CD14-positive monocyte (primary cell): ENCODE measurements around the gene TSPAN18. TPM values are rescaled to one million over a fixed set of nuclear protein-coding genes. Genes with fewer than 3 reads are reported as not detected.
A peak's percentile ranks its signal among the peaks of the same experiment; 100 is the strongest.

ENCODE experiments used
- DNase-seq, 3 donors: peaks; one replicate each; pipeline ENCODE4 v3.0.0-alpha.2; 2011 to 2022
- H2AFZ ChIP-seq: 2 replicates; pipeline ENCODE4 v1.6.0; 2012; ENCODE audit warnings: mild to moderate bottlenecking, low read depth, low read length, inconsistent platforms; ENCODE audit not compliant: insufficient read depth, poor library complexity, severe bottlenecking
- H3K27ac ChIP-seq, 2 donors: 1 replicate in 1 of 2; 2 replicates in 1 of 2; pipeline ENCODE4 v1.5.1; 2012 to 2013; ENCODE audit warnings: low read length in 2 of 2, control low read depth in 1 of 2, inconsistent platforms in 1 of 2, low read depth in 1 of 2, mild to moderate bottlenecking in 1 of 2
- H3K27me3 ChIP-seq, 2 donors: one replicate each; pipeline versions ENCODE4 v1.6.0 to v1.6.1; 2011 to 2013; ENCODE audit warnings: low read length in 2 of 2; ENCODE audit not compliant: control insufficient read depth in 2 of 2, insufficient read depth in 2 of 2
- H3K36me3 ChIP-seq, 2 donors: replicated peaks in 1 of 2; 1 replicate in 1 of 2; 2 replicates in 1 of 2; pipeline versions ENCODE4 v1.5.1 to v1.6.1; 2012 to 2013; ENCODE audit warnings: low read length in 2 of 2, control low read depth in 1 of 2, inconsistent platforms in 1 of 2, mild to moderate bottlenecking in 1 of 2; ENCODE audit not compliant: insufficient read depth in 2 of 2, control insufficient read depth in 1 of 2
- H3K4me1 ChIP-seq, 2 donors: 1 replicate in 1 of 2; 2 replicates in 1 of 2; pipeline versions ENCODE4 v1.5.1 to v1.6.1; 2012 to 2013; ENCODE audit warnings: low read length in 2 of 2, control low read depth in 1 of 2, inconsistent platforms in 1 of 2, mild to moderate bottlenecking in 1 of 2, moderate library complexity in 1 of 2; ENCODE audit not compliant: insufficient read depth in 2 of 2, control insufficient read depth in 1 of 2
- H3K4me2 ChIP-seq: replicated peaks from 2 replicates; pipeline ENCODE3; 2012; ENCODE audit warnings: low read length, moderate library complexity, mild to moderate bottlenecking; ENCODE audit not compliant: poor library complexity, severe bottlenecking; ENCODE audit errors: extremely low read depth
- H3K4me3 ChIP-seq, 3 experiments: fragments of 200-600 bp in 1 of 3; sonication (generic) in 1 of 3; replicated peaks in 1 of 3; 1 replicate in 2 of 3; 2 replicates in 1 of 3; pipeline ENCODE4 v1.5.1; 2011 to 2013; ENCODE audit warnings: low read length in 3 of 3, mild to moderate bottlenecking in 3 of 3, control low read depth in 2 of 3, low read depth in 2 of 3, inconsistent platforms in 1 of 3, moderate library complexity in 1 of 3
- H3K79me2 ChIP-seq: 2 replicates; pipeline ENCODE4 v1.6.0; 2012; ENCODE audit warnings: mild to moderate bottlenecking, control low read depth, inconsistent platforms, low read length, moderate library complexity; ENCODE audit not compliant: insufficient read depth
- H3K9ac ChIP-seq: 2 replicates; pipeline ENCODE4 v1.6.0; 2017; ENCODE audit warnings: low read length, mild to moderate bottlenecking; ENCODE audit not compliant: insufficient read depth, poor library complexity, severe bottlenecking
- H3K9me3 ChIP-seq, 2 donors: replicated peaks in 1 of 2; 1 replicate in 1 of 2; 2 replicates in 1 of 2; pipeline versions ENCODE4 v1.5.1 to v1.6.1; 2012 to 2013; ENCODE audit warnings: low read length in 2 of 2, control low read depth in 1 of 2; ENCODE audit not compliant: control insufficient read depth in 1 of 2, insufficient read depth in 1 of 2
- H4K20me1 ChIP-seq: 2 replicates; pipeline ENCODE4 v1.6.0; 2012; ENCODE audit warnings: mild to moderate bottlenecking, low read length, control low read depth, moderate library complexity; ENCODE audit not compliant: insufficient read depth
- H3K27ac Mint-ChIP-seq, 7 donors: one replicate each; pipeline ENCODE4 v1.8.0; 2020; ENCODE audit warnings: mild to moderate bottlenecking in 7 of 7, mixed read lengths in 7 of 7, moderate library complexity in 6 of 7, inconsistent platforms in 2 of 7
- H3K27me3 Mint-ChIP-seq, 3 donors: one replicate each; pipeline ENCODE4 v1.8.0; 2021 to 2022; ENCODE audit warnings: low read depth in 3 of 3, mild to moderate bottlenecking in 3 of 3, mixed read lengths in 3 of 3, moderate library complexity in 3 of 3, inconsistent platforms in 1 of 3
- H3K36me3 Mint-ChIP-seq, 2 donors: one replicate each; pipeline ENCODE4 v1.8.0; 2020; ENCODE audit warnings: mixed read lengths in 2 of 2, inconsistent platforms in 1 of 2, mild to moderate bottlenecking in 1 of 2
- H3K4me1 Mint-ChIP-seq: one replicate; pipeline ENCODE4 v1.8.0; 2020; ENCODE audit warnings: mild to moderate bottlenecking, mixed read lengths
- H3K4me3 Mint-ChIP-seq, 2 donors: one replicate each; pipeline ENCODE4 v1.8.0; 2020; ENCODE audit warnings: mild to moderate bottlenecking in 2 of 2, mixed read lengths in 2 of 2, moderate library complexity in 1 of 2
- H3K9me3 Mint-ChIP-seq, 7 donors: one replicate each; pipeline ENCODE4 v1.8.0; 2020 to 2022; ENCODE audit warnings: mixed read lengths in 7 of 7, mild to moderate bottlenecking in 6 of 7, moderate library complexity in 6 of 7, inconsistent platforms in 2 of 7
- WGBS: methylation state at CpG from one replicate; pipeline ENCODE4 v1.1.5; 2013; ENCODE audit warnings: missing lambda C conversion rate; ENCODE audit not compliant: insufficient coverage; 5-methylcytosine and 5-hydroxymethylcytosine counted together
- intact Hi-C, 2 donors: fragments of 100-400 bp; cut with micrococcal nuclease; formaldehyde crosslinking; loops; one replicate each; pipeline versions ENCODE4 v1.15.0 to v1.15.1; 2023
- polyA plus RNA-seq, 3 donors: library from polyadenylated mRNA; depleted of rRNA in 1 of 3; unstranded in 2 of 3; stranded (reverse) in 1 of 3; fragments of 300-500 nt in 2 of 3; fragments of >200 nt in 1 of 3; fragmentation: Illumina TruSeq in 2 of 3; gene quantifications; 1 replicate in 2 of 3; 2 replicates in 1 of 3; pipeline ENCODE4 v1.2.3, GENCODE V29; 2012 to 2021
- TF ChIP-seq, protein P1 (sequence below): fragments of 200-600 bp; IDR thresholded peaks from one replicate; pipeline ENCODE4 v1.8.0; 2022; ENCODE audit warnings: antibody characterized with exemption, mild to moderate bottlenecking

The TSPAN18 gene
- polyA plus RNA-seq, 3 donors = not detected

DNA sequence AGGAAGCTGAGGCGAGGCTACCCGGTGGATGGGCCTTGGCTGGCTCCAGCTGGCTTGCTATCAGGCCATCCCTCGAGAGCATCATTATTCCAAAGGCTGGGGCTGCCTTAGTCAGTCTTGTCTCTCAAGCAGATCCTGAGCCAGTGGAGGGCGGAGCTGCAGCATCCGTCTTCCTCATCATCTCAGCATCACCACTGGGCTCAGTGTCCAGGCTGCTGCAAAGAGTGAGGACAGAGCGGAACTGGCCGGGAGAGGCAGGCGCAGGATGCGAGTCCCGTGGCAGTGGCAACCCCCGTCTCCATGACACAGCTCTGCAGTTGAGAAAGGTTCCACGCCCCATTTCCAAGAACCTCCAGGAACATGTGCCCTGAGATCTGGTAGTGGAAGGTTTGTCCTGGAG, 219.5 kb downstream of the TSPAN18 start:
- Histone ChIP-seq H3K9me3 (no peaks in the 10 kb centered on the region), H3K4me2 (no peak overlapping the region), H4K20me1 (peaks cover 68% of the 10 kb centered on the region), H2AFZ (no peak overlapping the region), H3K4me3 (no peak overlapping the region), H3K4me1 (peaks cover 35 to 57% of the 10 kb centered on the region in 2 donors), H3K36me3 (peaks cover 0 to 7% of the 10 kb centered on the region in 2 donors), H3K27me3 (peaks cover 0 to 3% of the 10 kb centered on the region in 2 donors), H3K79me2 (peaks cover 16% of the 10 kb centered on the region), H3K27ac (no peak overlapping the region), H3K9ac (no peak overlapping the region)
- peak overlapping the region in 1 of 7 donors; percentile 40 for H3K27ac Mint-ChIP-seq
- H3K27me3 Mint-ChIP-seq = peaks cover 2 to 17% (median 6%) of the 10 kb centered on the region in 3 donors
- H3K36me3 Mint-ChIP-seq = peaks cover 17 to 22% of the 10 kb centered on the region in 2 donors
- peaks cover 63% of the 10 kb centered on the region for H3K4me1 Mint-ChIP-seq
- TF ChIP-seq, protein P1, sequence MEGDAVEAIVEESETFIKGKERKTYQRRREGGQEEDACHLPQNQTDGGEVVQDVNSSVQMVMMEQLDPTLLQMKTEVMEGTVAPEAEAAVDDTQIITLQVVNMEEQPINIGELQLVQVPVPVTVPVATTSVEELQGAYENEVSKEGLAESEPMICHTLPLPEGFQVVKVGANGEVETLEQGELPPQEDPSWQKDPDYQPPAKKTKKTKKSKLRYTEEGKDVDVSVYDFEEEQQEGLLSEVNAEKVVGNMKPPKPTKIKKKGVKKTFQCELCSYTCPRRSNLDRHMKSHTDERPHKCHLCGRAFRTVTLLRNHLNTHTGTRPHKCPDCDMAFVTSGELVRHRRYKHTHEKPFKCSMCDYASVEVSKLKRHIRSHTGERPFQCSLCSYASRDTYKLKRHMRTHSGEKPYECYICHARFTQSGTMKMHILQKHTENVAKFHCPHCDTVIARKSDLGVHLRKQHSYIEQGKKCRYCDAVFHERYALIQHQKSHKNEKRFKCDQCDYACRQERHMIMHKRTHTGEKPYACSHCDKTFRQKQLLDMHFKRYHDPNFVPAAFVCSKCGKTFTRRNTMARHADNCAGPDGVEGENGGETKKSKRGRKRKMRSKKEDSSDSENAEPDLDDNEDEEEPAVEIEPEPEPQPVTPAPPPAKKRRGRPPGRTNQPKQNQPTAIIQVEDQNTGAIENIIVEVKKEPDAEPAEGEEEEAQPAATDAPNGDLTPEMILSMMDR = no peak
- no peak for DNase-seq
- no peak overlapping the region for H3K4me3 Mint-ChIP-seq
- H3K9me3 Mint-ChIP-seq = peaks cover 0 to 2% (median 0%) of the 10 kb centered on the region in 7 donors
- intact Hi-C loops = loop anchor here in 1 of 2 donors (10.0 kb wide), 1 partner anchor 389 kb away; no protein-coding TSS in a partner anchor
- WGBS = 77% methylated on average over 8 of the region's 12 CpGs

DNA sequence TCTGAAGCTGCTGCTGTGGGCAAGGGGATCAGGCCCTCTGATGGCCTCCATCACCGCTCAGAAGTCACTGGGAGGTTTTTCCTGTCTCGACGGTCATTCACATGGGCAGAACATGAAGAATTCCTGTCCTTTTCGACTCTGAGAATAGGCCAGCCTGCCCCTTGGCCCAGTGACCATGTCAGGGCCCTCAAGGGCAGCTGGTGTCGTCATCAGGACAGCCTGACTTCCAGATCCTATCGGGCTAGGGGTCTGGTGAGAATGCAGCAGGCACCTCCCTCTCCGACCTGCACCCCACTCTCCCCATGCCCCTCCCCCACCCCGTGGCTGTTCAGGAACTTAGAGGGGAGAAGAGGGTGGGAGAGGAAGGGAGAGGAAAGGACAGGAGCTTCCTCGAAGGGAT, 220.4 kb downstream of the TSPAN18 start:
- peak overlapping the region in 1 of 2 donors; percentile 17 for H3K4me3 Mint-ChIP-seq
- Histone ChIP-seq H2AFZ (no peak overlapping the region), H3K36me3 (peaks cover 0 to 7% of the 10 kb centered on the region in 2 donors), H3K79me2 (peaks cover 16% of the 10 kb centered on the region), H3K4me2 (no peak overlapping the region), H3K27ac (no peak overlapping the region), H4K20me1 (peaks cover 60% of the 10 kb centered on the region), H3K4me3 (no peak overlapping the region), H3K9ac (no peak overlapping the region), H3K27me3 (peaks cover 0 to 3% of the 10 kb centered on the region in 2 donors), H3K9me3 (no peaks in the 10 kb centered on the region), H3K4me1 (peaks cover 35 to 60% of the 10 kb centered on the region in 2 donors)
- H3K36me3 Mint-ChIP-seq = peaks cover 15 to 22% of the 10 kb centered on the region in 2 donors
- 51% methylated on average over 4 of the region's 9 CpGs for WGBS
- H3K4me1 Mint-ChIP-seq = peaks cover 60% of the 10 kb centered on the region
- TF ChIP-seq, protein P1 = no peak
- intact Hi-C loops = loop anchor here in 1 of 2 donors (10.0 kb wide), 1 partner anchor 388 kb away; no protein-coding TSS in a partner anchor
- no peak for DNase-seq
- H3K27ac Mint-ChIP-seq = peak overlapping the region in 2 of 7 donors; percentile 14 to 21
- H3K27me3 Mint-ChIP-seq = peaks cover 4 to 18% (median 6%) of the 10 kb centered on the region in 3 donors
- peaks cover 0 to 2% (median 0%) of the 10 kb centered on the region in 7 donors for H3K9me3 Mint-ChIP-seq
